Effector memory CD8-positive, alpha-beta T cell (primary cell): ENCODE results near the gene PTPN9.
"Not testable (repeated sequence)": the region's sequence is repeated elsewhere in the genome, so short reads cannot be mapped to it uniquely, and the experiment has no call there.

Experiments
- ATAC-seq: fragments of 150-1000 bp; cut with Tn5 transposase; replicated peaks from 2 replicates; pipeline ENCODE4 v1.10.0; 2021; ENCODE audit warnings: mild to moderate bottlenecking, moderate library complexity
- DNase-seq, 3 experiments: peaks; one replicate each; pipeline ENCODE4 v3.0.0; 2021
- H3K27ac Mint-ChIP-seq, 2 donors: one replicate each; pipeline ENCODE4 v1.8.0; 2022; ENCODE audit warnings: mild to moderate bottlenecking in 2 of 2, mixed read lengths in 2 of 2, moderate library complexity in 2 of 2
- H3K27me3 Mint-ChIP-seq, 2 donors: one replicate each; pipeline ENCODE4 v1.8.0; 2022; ENCODE audit warnings: mixed read lengths in 2 of 2
- H3K36me3 Mint-ChIP-seq: one replicate; pipeline ENCODE4 v1.8.0; 2022; ENCODE audit warnings: mild to moderate bottlenecking, moderate library complexity, mixed read lengths; ENCODE audit not compliant: insufficient read depth
- H3K4me1 Mint-ChIP-seq, 2 donors: one replicate each; pipeline ENCODE4 v1.8.0; 2022; ENCODE audit warnings: low read depth in 2 of 2, mixed read lengths in 2 of 2
- H3K4me3 Mint-ChIP-seq, 2 donors: one replicate each; pipeline ENCODE4 v1.8.0; 2022; ENCODE audit warnings: mild to moderate bottlenecking in 2 of 2, mixed read lengths in 2 of 2, moderate library complexity in 2 of 2
- H3K9me3 Mint-ChIP-seq, 2 donors: one replicate each; pipeline ENCODE4 v1.8.0; 2022; ENCODE audit warnings: mixed read lengths in 2 of 2

The PTPN9 gene

DNA sequence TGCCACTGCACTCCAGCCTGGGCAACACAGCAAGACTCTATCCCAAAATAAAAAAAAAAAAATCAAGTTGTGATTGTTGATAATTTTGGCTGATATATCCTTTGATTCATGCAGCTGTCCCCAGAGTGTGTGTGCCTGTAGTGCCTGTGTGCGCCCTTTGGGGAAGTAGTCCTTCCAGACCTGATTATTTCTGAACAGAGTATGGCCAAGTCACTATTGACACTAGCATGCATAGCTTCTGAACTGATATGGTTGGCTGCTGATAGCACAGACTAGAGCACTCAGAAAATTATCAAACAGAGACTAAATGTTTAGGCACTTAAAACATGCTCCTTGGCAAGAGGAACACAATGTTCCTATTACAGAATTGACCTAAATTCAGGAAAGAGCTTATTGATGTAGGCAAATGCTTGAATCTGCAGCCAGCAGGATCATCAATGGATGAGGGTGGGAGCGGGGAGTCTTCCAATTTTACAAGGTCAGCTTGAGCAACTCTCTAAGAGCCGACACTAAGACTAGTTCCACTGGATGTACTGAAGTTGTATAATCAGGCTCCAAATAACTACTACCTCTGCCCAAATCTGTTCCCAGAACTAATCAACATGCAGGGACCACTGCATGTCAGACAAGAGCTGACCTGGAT is 17.7 kb upstream of the PTPN9 start:
- Mint-ChIP-seq H3K4me3 (no peak overlapping the region), H3K4me1 (peaks cover 18 to 20% of the 10 kb centered on the region in 2 donors), H3K27ac (peak overlapping the region in 1 of 2 donors; percentile 75), H3K27me3 (no peaks in the 10 kb centered on the region), H3K36me3 (peaks cover 32% of the 10 kb centered on the region), H3K9me3 (no peaks in the 10 kb centered on the region)
- no peak for DNase-seq
- no peak for ATAC-seq

GRCh38 chr15:75594276-75594675 is 15.2 kb upstream of the PTPN9 start:
- no peak for DNase-seq
- no peak for ATAC-seq
- H3K4me3 Mint-ChIP-seq, result no peak overlapping the region
- H3K4me1 Mint-ChIP-seq, result peaks cover 18 to 20% of the 10 kb centered on the region in 2 donors
- no peaks in the 10 kb centered on the region for H3K9me3 Mint-ChIP-seq
- no peaks in the 10 kb centered on the region for H3K27me3 Mint-ChIP-seq
- H3K27ac Mint-ChIP-seq, result peak overlapping the region in 1 of 2 donors; percentile 29
- H3K36me3 Mint-ChIP-seq, result peaks cover 18% of the 10 kb centered on the region

DNA sequence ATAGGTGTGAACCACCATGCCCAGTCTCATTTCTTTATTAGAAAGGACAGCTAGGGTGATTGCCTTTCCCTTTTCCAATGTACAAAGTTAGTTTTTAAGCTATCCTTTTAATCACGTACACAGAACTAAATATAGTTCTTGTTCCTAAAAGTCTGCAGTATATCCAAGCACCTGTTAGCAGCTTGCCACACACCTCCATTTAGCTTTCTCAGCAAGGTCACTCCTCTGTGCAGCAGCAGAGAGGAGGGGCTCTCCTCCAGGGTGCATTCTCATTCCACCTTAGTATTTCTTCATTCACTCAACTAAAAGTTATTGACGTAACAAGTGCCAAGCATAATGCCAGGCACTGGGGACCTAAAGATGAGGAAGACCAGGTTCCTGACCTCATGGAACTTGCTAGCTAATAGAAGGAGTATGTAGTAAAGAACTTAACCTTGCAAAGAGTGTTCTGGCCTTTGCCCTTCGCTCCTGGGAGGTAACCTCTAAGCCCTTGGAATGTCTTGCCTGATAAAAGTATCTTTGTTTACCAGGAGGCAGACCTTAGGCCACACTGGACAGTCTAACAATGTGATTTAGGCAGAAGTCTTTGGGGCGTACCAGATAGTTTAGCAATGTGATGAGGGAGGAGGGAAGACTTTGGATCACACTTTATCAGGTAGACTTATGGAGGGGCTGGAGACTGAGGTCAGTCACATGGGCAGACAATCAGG is 12.7 kb upstream of the PTPN9 start:
- ATAC-seq (no peak), DNase-seq (no peak)
- H3K36me3 Mint-ChIP-seq, result peaks cover 18% of the 10 kb centered on the region

GRCh38 chr15:75590239-75590638 is 11.1 kb upstream of the PTPN9 start:
- DNase-seq, result no peak
- H3K9me3 Mint-ChIP-seq, result no peaks in the 10 kb centered on the region
- H3K4me1 Mint-ChIP-seq, result peaks cover 0 to 3% of the 10 kb centered on the region in 2 donors
- peaks cover 16% of the 10 kb centered on the region for H3K36me3 Mint-ChIP-seq
- peak overlapping the region in 1 of 2 donors; percentile 47 for H3K27ac Mint-ChIP-seq
- no peaks in the 10 kb centered on the region for H3K27me3 Mint-ChIP-seq
- H3K4me3 Mint-ChIP-seq, result no peak overlapping the region
- ATAC-seq, result no peak

More for the DNA sequence above, 12.7 kb upstream of the PTPN9 start:
- H3K27me3 Mint-ChIP-seq, result no peaks in the 10 kb centered on the region
- H3K4me1 Mint-ChIP-seq, result peaks cover 6 to 8% of the 10 kb centered on the region in 2 donors
- no peak overlapping the region for H3K27ac Mint-ChIP-seq
- no peaks in the 10 kb centered on the region for H3K9me3 Mint-ChIP-seq
- H3K4me3 Mint-ChIP-seq, result no peak overlapping the region

DNA sequence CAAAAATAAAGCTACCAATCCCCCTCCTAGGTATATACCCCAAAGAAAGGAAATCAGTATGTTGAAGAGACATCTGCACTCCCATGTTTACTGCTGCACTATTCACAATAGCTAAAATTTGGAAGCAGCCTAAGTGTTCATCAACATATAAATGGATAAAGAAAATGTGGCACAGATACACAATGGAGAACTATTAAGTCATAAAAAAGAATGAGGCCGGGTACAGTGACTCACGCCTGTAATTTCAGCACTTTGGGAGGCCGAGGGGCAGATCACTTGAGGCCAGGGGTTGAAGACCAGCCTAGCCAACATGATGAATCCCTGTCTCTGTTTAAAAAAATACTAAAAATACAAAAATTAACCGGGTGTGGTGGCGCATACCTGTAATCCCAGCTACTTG is 10.0 kb upstream of the PTPN9 start:
- Mint-ChIP-seq H3K27ac (peak overlapping the region; percentile 22 to 65), H3K4me1 (peaks cover 0 to 3% of the 10 kb centered on the region in 2 donors), H3K4me3 (no peak overlapping the region), H3K36me3 (peaks cover 13% of the 10 kb centered on the region), H3K9me3 (no peaks in the 10 kb centered on the region), H3K27me3 (no peaks in the 10 kb centered on the region)
- ATAC-seq (no peak), DNase-seq (no peak)

- not testable (repeated sequence) for H3K27ac Mint-ChIP-seq, H3K9me3 Mint-ChIP-seq, H3K36me3 Mint-ChIP-seq, DNase-seq, H3K4me3 Mint-ChIP-seq, H3K4me1 Mint-ChIP-seq, ATAC-seq, H3K27me3 Mint-ChIP-seq
These were observed 7.3 kb upstream of the PTPN9 start for GRCh38 chr15:75586422-75586821.

- H3K4me3 Mint-ChIP-seq, result no peak overlapping the region
- H3K36me3 Mint-ChIP-seq, result no peaks in the 10 kb centered on the region
- no peaks in the 10 kb centered on the region for H3K9me3 Mint-ChIP-seq
- H3K27me3 Mint-ChIP-seq, result no peaks in the 10 kb centered on the region
- no peak overlapping the region for H3K27ac Mint-ChIP-seq
- DNase-seq, result no peak
- ATAC-seq, result no peak
- peaks cover 3 to 7% of the 10 kb centered on the region in 2 donors for H3K4me1 Mint-ChIP-seq
These were observed 5.0 kb upstream of the PTPN9 start for GRCh38 chr15:75584121-75584520.

GRCh38 chr15:75583701-75584100 is 4.6 kb upstream of the PTPN9 start:
- Mint-ChIP-seq H3K27me3 (no peaks in the 10 kb centered on the region), H3K4me1 (peaks cover 3 to 7% of the 10 kb centered on the region in 2 donors), H3K9me3 (no peaks in the 10 kb centered on the region), H3K4me3 (no peak overlapping the region), H3K27ac (no peak overlapping the region), H3K36me3 (no peaks in the 10 kb centered on the region)
- ATAC-seq, result no peak
- no peak for DNase-seq

GRCh38 chr15:75582943-75583342 is 3.8 kb upstream of the PTPN9 start:
- H3K4me3 Mint-ChIP-seq, ATAC-seq, H3K36me3 Mint-ChIP-seq: not testable (repeated sequence)

DNA sequence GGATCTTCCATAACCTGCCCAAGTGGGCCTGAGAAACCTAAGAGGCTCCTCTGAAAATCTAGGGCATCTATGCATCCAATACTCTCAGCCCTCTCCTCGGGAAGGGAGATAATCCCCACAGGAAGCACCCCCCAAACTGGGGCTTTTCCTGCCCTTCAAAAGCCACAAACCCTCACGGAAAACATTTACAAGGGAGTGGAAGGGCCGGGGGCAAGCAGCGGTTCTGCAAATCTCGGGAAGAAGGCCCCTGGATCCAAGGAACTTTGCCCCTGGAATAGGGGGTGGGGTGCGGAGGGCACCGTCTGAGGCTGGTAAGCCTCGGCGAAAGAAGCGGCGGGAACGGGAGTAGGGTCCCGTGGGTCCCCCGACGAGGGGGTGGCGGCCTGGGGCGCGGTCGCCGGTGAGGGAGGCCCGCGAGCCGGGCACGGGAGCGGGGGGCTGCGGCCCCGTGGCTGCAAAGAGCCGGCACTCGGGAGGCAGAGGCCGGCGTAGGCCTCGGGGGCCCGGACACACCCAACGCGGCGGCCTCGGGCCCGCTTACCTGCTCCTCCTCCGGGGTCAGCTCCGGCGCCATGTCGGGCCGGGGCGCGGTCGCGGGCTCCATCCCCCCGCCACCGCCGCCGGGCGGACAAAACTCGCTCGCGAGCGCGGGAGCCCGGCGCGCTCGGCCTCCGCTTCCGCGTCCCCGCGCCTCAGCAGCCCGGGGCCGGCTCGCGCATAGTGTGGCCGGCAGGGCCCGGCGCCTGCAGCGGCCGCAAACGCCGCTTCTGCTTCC is 755 bp downstream of the PTPN9 start:
- H3K27me3 Mint-ChIP-seq, result no peaks in the 10 kb centered on the region
- peak overlapping the region; percentile 95 to 97 for H3K4me3 Mint-ChIP-seq
- DNase-seq, result peak; percentile 4 to 21 (median 19)
- peak; percentile 58 for ATAC-seq
- H3K4me1 Mint-ChIP-seq, result peaks cover 24 to 29% of the 10 kb centered on the region in 2 donors
- H3K36me3 Mint-ChIP-seq, result peaks cover 6% of the 10 kb centered on the region
- no peaks in the 10 kb centered on the region for H3K9me3 Mint-ChIP-seq
- H3K27ac Mint-ChIP-seq, result peak overlapping the region; percentile 94 to 97

More at GRCh38 chr15:75582943-75583342, 3.8 kb upstream of the PTPN9 start:
- not testable (repeated sequence) for H3K4me1 Mint-ChIP-seq, H3K27me3 Mint-ChIP-seq, DNase-seq, H3K9me3 Mint-ChIP-seq, H3K27ac Mint-ChIP-seq

DNA sequence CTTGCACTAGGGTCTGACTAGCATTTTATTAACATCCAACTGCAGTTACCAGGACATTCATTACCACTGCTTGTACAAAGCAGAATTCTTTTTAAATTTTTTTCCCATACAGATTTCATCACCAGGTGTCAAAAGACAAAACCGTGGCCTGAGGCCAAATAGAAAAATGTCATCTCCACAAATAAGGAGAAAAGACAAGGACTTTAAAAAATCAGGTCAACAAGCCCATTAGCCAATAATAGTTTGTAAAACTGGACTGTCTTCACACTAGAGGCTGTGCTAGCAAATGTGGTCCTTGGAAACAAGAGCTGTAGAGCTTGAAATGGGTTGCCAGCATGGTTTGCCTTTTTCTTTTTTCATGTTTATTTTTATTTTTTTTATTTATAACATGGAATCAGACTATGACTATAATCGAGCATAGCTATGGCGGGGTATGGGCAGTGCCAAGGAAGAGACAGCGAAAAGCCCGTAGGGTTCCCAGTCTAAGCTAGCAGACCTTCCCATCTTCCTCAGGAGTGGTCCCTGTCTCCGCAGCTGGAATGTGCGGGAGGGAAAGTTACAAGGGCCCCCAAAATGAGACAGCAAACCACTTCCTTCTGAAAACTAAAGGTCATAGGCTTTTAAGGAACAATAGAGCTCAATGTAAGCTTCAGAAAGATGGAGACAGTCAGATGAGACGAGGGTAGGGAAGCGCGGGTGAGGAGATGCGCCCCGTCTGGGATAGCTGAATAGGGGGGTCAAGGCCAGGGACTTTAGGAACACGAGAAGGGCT is 1.5 kb downstream of the PTPN9 start:
- ATAC-seq (no peak), DNase-seq (no peak)
- Mint-ChIP-seq H3K4me3 (peak overlapping the region; percentile 95 to 97), H3K27me3 (no peaks in the 10 kb centered on the region), H3K36me3 (peaks cover 6% of the 10 kb centered on the region), H3K27ac (peak overlapping the region; percentile 94 to 97), H3K9me3 (no peaks in the 10 kb centered on the region), H3K4me1 (peaks cover 27 to 34% of the 10 kb centered on the region in 2 donors)

DNA sequence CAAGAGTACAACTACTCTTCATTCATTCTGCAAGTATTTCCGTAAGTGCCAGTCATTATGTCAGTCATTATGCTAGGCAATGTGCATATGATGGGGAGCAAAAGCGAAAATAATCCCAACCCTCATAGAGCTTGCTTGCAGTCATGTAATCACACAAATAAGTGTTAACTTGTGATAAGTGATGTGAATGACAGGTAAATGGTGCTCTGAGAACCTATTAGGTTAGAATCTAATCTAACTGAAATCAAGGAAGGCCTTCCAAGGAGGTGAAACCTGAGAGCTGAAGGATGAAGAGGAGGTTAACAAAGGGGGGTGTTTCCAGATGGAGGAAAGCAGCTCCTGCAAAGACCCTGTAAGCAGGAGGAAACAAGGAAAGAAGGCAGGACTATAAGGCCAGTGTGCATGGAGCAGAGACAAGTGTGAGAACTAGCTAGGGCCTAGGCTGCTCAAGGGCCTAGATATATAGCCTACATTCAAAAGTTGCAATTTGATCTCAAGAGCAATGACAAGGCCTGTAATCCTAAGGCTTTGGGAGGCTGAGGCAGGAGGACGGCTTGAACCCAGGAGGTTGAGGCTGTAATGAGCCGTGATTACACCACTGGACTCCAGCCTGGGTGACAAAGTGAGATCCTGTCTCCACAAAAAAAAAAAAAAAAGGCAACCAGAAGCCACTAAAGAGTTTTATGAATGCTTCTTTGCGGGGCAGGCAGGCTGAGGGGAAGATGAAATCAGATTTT is 5.3 kb downstream of the PTPN9 start:
- peaks cover 27 to 36% of the 10 kb centered on the region in 2 donors for H3K4me1 Mint-ChIP-seq
- DNase-seq (no peak), ATAC-seq (no peak)
- peaks cover 11% of the 10 kb centered on the region for H3K36me3 Mint-ChIP-seq
- peak overlapping the region in 1 of 2 donors; percentile 9 for H3K4me3 Mint-ChIP-seq
- H3K27ac Mint-ChIP-seq, result peak overlapping the region; percentile 1 to 4
- H3K27me3 Mint-ChIP-seq, result no peaks in the 10 kb centered on the region
- no peaks in the 10 kb centered on the region for H3K9me3 Mint-ChIP-seq
